HCT116 (cell line): ENCODE data around the gene METTL27. TPM values are rescaled to one million over a fixed set of nuclear protein-coding genes. Genes with fewer than 3 reads are reported as not detected.

ENCODE experiments used
- ATAC-seq: fragments of 200-7000 bp; cut with Tn5 transposase; 2 replicates; pipeline ENCODE4 v1.9.1; 2020; ENCODE audit warnings: mild to moderate bottlenecking, moderate library complexity
- BruUV-seq: library from RNA; stranded (reverse); fragments of 400-500 nt; replicated peaks from 2 replicates; lab custom pipeline; 2021; lab: Mats Ljungman, UMichigan
- CTCF ChIA-PET: fragments of 300-600 bp; sonication (Branson Sonifier 250); formaldehyde crosslinking; loops from one replicate; lab custom pipeline; 2021; ENCODE audit warnings: antibody characterized with exemption; lab: Charles Lee
- POLR2A ChIA-PET: fragments of 300-600, 350-600 bp; sonication (Branson Sonifier 250); formaldehyde crosslinking; loops from one replicate; lab custom pipeline; 2021; ENCODE audit warnings: antibody characterized with exemption; lab: Charles Lee
- RAD21 ChIA-PET, 2 experiments: fragments of 300-600 bp; sonication (Branson Sonifier 250); formaldehyde crosslinking; loops; one replicate each; lab custom pipeline; 2023; ENCODE audit warnings: low total read pairs in 2 of 2; ENCODE audit not compliant: uncharacterized antibody in 2 of 2, unreplicated experiment in 2 of 2, low non-redundant PET in 1 of 2; lab: Charles Lee
- DNase-seq: peaks from one replicate; pipeline ENCODE4 v3.0.0-alpha.2; 2010; ENCODE audit warnings: low read depth, low spot score
- H2AFZ ChIP-seq: fragments of 200-600 bp; shearing (Covaris generic), sonication (generic); 2 replicates; pipeline ENCODE4 v1.6.1; 2017; ENCODE audit warnings: low read depth, mixed run types, mixed read lengths, antibody characterized with exemption, low read length; ENCODE audit not compliant: poor library complexity, severe bottlenecking
- H3K27ac ChIP-seq: 2 replicates; pipeline ENCODE4 v1.5.1; 2012; ENCODE audit warnings: low read depth, low read length
- H3K27me3 ChIP-seq: fragments of 200-600 bp; sonication (generic); 2 replicates; pipeline ENCODE4 v1.6.1; 2016; ENCODE audit warnings: mixed run types, low read length, mixed read lengths; ENCODE audit not compliant: insufficient read depth
- H3K36me3 ChIP-seq, 2 experiments: fragments of 200-500 bp in 1 of 2; fragments of 200-600 bp in 1 of 2; sonication (Bioruptor generic) in 1 of 2; sonication (generic) in 1 of 2; 2 replicates each; pipeline versions ENCODE4 v1.5.1 to v1.6.1; 2014 to 2016; ENCODE audit warnings: low read length in 2 of 2, inconsistent platforms in 1 of 2, mixed read lengths in 1 of 2, mixed run types in 1 of 2; ENCODE audit not compliant: insufficient read depth in 2 of 2, control insufficient read depth in 1 of 2
- H3K4me1 ChIP-seq, 2 experiments: fragments of 200-600 bp in 1 of 2; sonication (generic) in 1 of 2; 2 replicates each; pipeline versions ENCODE4 v1.5.1 to v1.6.1; 2012 to 2017; ENCODE audit warnings: low read length in 2 of 2, inconsistent platforms in 1 of 2, mild to moderate bottlenecking in 1 of 2, mixed read lengths in 1 of 2, mixed run types in 1 of 2, moderate library complexity in 1 of 2; ENCODE audit not compliant: insufficient read depth in 2 of 2, control insufficient read depth in 1 of 2
- H3K4me2 ChIP-seq: fragments of 200-600 bp; sonication (generic); 2 replicates; pipeline ENCODE4 v1.6.1; 2017; ENCODE audit warnings: mixed run types, low read length, mixed read lengths
- H3K4me3 ChIP-seq, 2 experiments: fragments of 200-600 bp in 1 of 2; sonication (generic) in 1 of 2; replicated peaks in 1 of 2; 2 replicates each; pipeline ENCODE4 v1.5.1; 2011 to 2016; ENCODE audit warnings: low read length in 2 of 2, control low read depth in 1 of 2, low read depth in 1 of 2, mild to moderate bottlenecking in 1 of 2, mixed read lengths in 1 of 2, mixed run types in 1 of 2
- H3K79me2 ChIP-seq: fragments of 200-600 bp; sonication (generic); 2 replicates; pipeline ENCODE4 v1.6.1; 2017; ENCODE audit warnings: mild to moderate bottlenecking, mixed run types, low read length, moderate library complexity, mixed read lengths; ENCODE audit not compliant: insufficient read depth
- H3K9ac ChIP-seq: fragments of 200-600 bp; sonication (generic); 2 replicates; pipeline ENCODE4 v1.6.1; 2016; ENCODE audit warnings: low read length, mixed read lengths
- H3K9me2 ChIP-seq: fragments of 200-600 bp; sonication (generic), shearing (Covaris generic); 2 replicates; pipeline ENCODE4 v1.6.1; 2017; ENCODE audit warnings: mixed run types, mild to moderate bottlenecking, moderate library complexity; ENCODE audit not compliant: insufficient read depth
- H3K9me3 ChIP-seq, 2 experiments: fragments of 200-500 bp in 1 of 2; fragments of 200-600 bp in 1 of 2; sonication (Bioruptor generic) in 1 of 2; sonication (generic) in 1 of 2; 2 replicates each; pipeline ENCODE4 v1.6.1; 2014 to 2017; ENCODE audit warnings: low read length in 2 of 2, mixed read lengths in 2 of 2, inconsistent platforms in 1 of 2, low read depth in 1 of 2, mild to moderate bottlenecking in 1 of 2, mixed run types in 1 of 2, moderate library complexity in 1 of 2; ENCODE audit not compliant: control insufficient read depth in 1 of 2, insufficient read depth in 1 of 2
- H4K20me1 ChIP-seq: fragments of 200-600 bp; sonication (generic), shearing (Covaris generic); 2 replicates; pipeline ENCODE4 v1.6.1; 2017; ENCODE audit warnings: mixed run types, mild to moderate bottlenecking, moderate library complexity; ENCODE audit not compliant: insufficient read depth
- ATF3 ChIP-seq: IDR thresholded peaks from 2 replicates; pipeline ENCODE4 v1.6.1; 2012
- CBX3 ChIP-seq: IDR thresholded peaks from 2 replicates; pipeline ENCODE4 v1.6.1; 2012; ENCODE audit warnings: low read depth
- CEBPB ChIP-seq: IDR thresholded peaks from 2 replicates; pipeline ENCODE4 v1.6.1; 2012; ENCODE audit warnings: low read depth
- CTCF ChIP-seq, 3 experiments: fragments of 200-600 bp in 1 of 3; sonication (generic) in 1 of 3; IDR thresholded peaks in 2 of 3; conservative IDR thresholded peaks in 1 of 3; 2 replicates each; pipeline ENCODE4 v1.5.1; 2012 to 2017; ENCODE audit warnings: low read depth in 2 of 3, low read length in 2 of 3, antibody characterized with exemption in 1 of 3, borderline replicate concordance in 1 of 3, control low read depth in 1 of 3, mild to moderate bottlenecking in 1 of 3, mixed read lengths in 1 of 3, mixed run types in 1 of 3, moderate library complexity in 1 of 3; ENCODE audit not compliant: insufficient read depth in 1 of 3
- EGR1 ChIP-seq: IDR thresholded peaks from 2 replicates; pipeline ENCODE4 v1.6.1; 2012; ENCODE audit warnings: low read depth
- EZH2phosphoT487 ChIP-seq: fragments of 200-600 bp; IDR thresholded peaks from 2 replicates; pipeline ENCODE4 v1.6.1; 2018; ENCODE audit warnings: antibody characterized with exemption, borderline replicate concordance
- FOSL1 ChIP-seq: IDR thresholded peaks from 2 replicates; pipeline ENCODE4 v1.6.1; 2012; ENCODE audit warnings: low read depth
- JUND ChIP-seq: IDR thresholded peaks from 2 replicates; pipeline ENCODE4 v1.6.1; 2012
- POLR2A ChIP-seq: IDR thresholded peaks from 2 replicates; pipeline ENCODE4 v1.7.0; 2011; ENCODE audit warnings: borderline replicate concordance; ENCODE audit not compliant: insufficient read depth, insufficient read length; ENCODE audit errors: extremely low read depth
- RAD21 ChIP-seq: IDR thresholded peaks from 2 replicates; pipeline ENCODE4 v1.6.1; 2012; ENCODE audit warnings: low read depth, mild to moderate bottlenecking
- SIN3A ChIP-seq: IDR thresholded peaks from 2 replicates; pipeline ENCODE4 v1.6.1; 2012; ENCODE audit warnings: low read depth
- TCF7L2 ChIP-seq: IDR thresholded peaks from 2 replicates; pipeline ENCODE4 v1.7.0; 2011; ENCODE audit warnings: borderline replicate concordance, inconsistent platforms; ENCODE audit not compliant: insufficient read depth, insufficient read length; ENCODE audit errors: extremely low read depth
- YY1 ChIP-seq: IDR thresholded peaks from 2 replicates; pipeline ENCODE4 v1.6.1; 2011; ENCODE audit warnings: low read length, low read depth, moderate library complexity, mild to moderate bottlenecking; ENCODE audit not compliant: insufficient replicate concordance; ENCODE audit errors: extremely low read depth
- intact Hi-C: fragments of 100-400 bp; cut with micrococcal nuclease; formaldehyde crosslinking; loops from 2 replicates; pipeline ENCODE4 v1.10.0; 2022
- total RNA-seq: library from RNA; stranded (reverse); gene quantifications from one replicate; pipeline ENCODE4 v1.2.1, GENCODE V29; 2021; ENCODE audit not compliant: unreplicated experiment
- TF ChIP-seq, protein P1 (sequence below): IDR thresholded peaks from 2 replicates; pipeline ENCODE4 v1.6.1; 2011; ENCODE audit warnings: mild to moderate bottlenecking, low read length, moderate library complexity; ENCODE audit not compliant: insufficient replicate concordance; ENCODE audit errors: extremely low read depth

Gene METTL27
- total RNA-seq, 1 experiment from 2014 or later, result 30.4 TPM

DNA sequence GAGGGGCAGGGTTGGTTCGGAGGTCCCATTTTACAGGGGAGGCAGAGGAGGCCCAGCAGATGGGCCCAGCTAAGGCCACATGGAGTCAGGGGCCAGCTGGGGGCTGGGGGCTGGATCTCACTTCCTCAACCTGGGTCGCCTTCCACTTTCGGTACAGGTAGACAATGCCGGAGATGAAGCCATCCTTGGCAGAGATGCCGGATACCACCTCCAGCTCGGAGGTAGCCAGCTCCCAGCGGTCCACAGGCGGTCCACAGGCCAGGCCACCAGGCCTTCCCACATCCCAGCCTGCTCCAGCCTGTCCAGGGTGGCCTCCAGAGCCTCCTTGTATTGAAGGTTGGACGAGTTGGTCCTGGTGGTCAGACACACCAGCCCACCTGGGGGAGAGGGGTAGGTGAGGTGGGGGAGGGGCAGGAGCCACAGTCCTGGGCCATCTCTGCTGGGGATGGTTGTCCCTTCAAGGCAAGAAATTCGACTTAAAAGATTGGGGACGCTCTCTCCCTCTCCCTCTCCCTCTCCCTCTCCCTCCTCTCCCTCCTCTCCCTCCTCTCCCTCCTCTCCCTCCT lies 7.6 kb downstream of the METTL27 start:
- POLR2A ChIA-PET, result interaction anchor here (3.0 to 5.4 kb wide), 5 partner anchors 8 to 35 kb away, joined by 17 to 87 read pairs (median 35); partner anchors contain the start of gene METTL27
- Histone ChIP-seq H3K4me2 (peak overlapping the region; percentile 99; the same call in 1 of the 2 replicates), H3K79me2 (peaks cover 23% of the 10 kb centered on the region)
- no peak for TF ChIP-seq ATF3
- no peak for TF ChIP-seq SIN3A
- TF ChIP-seq EZH2phosphoT487, result no peak
- no peak for TF ChIP-seq FOSL1
- TF ChIP-seq RAD21, result no peak
- TF ChIP-seq EGR1, result no peak
- TF ChIP-seq TCF7L2, result no peak
- TF ChIP-seq JUND, result no peak
- no peak for TF ChIP-seq POLR2A
- no peak for TF ChIP-seq CBX3
- no peak for TF ChIP-seq CTCF (IDR thresholded peaks at IDR 0.05 in 2 of 3, conservative IDR thresholded peaks at IDR 0.05 in 1 of 3; ENCODE audit: borderline replicate concordance in 1 of 3, insufficient read depth in 1 of 3, low read depth in 2 of 3, low read length in 2 of 3)
- no peak for TF ChIP-seq YY1
- TF ChIP-seq, protein P1, sequence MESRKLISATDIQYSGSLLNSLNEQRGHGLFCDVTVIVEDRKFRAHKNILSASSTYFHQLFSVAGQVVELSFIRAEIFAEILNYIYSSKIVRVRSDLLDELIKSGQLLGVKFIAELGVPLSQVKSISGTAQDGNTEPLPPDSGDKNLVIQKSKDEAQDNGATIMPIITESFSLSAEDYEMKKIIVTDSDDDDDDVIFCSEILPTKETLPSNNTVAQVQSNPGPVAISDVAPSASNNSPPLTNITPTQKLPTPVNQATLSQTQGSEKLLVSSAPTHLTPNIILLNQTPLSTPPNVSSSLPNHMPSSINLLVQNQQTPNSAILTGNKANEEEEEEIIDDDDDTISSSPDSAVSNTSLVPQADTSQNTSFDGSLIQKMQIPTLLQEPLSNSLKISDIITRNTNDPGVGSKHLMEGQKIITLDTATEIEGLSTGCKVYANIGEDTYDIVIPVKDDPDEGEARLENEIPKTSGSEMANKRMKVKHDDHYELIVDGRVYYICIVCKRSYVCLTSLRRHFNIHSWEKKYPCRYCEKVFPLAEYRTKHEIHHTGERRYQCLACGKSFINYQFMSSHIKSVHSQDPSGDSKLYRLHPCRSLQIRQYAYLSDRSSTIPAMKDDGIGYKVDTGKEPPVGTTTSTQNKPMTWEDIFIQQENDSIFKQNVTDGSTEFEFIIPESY, result no peak
- TF ChIP-seq CEBPB, result no peak
- TF ChIP-seq, all 23 proteins: peak for 0
- Histone ChIP-seq H2AFZ (no peak overlapping the region), H3K9ac (no peak overlapping the region), H4K20me1 (no peaks in the 10 kb centered on the region), H3K27me3 (no peaks in the 10 kb centered on the region), H3K27ac (peak overlapping the region; percentile 96), H3K9me2 (no peaks in the 10 kb centered on the region), H3K36me3 (peaks cover 0 to 7% of the 10 kb centered on the region in 2 experiments; a peak in 1 of 4 replicates), H3K4me3 (no peak overlapping the region), H3K4me1 (peaks cover 49 to 76% of the 10 kb centered on the region in 2 experiments), H3K9me3 (no peaks in the 10 kb centered on the region)
- CTCF ChIA-PET, result no interaction called here
- RAD21 ChIA-PET, result no interaction called here
- DNase-seq (no peak), ATAC-seq (no peak)
- BruUV-seq, result no TSS peak
- intact Hi-C loops, result no loop called here
